Prostate gland (tissue), 2 donors: ENCODE data around the gene NKX2-1. TPM values are rescaled to one million over a fixed set of nuclear protein-coding genes. Genes with fewer than 3 reads are reported as not detected.

Experiments
- DNase-seq: peaks from one replicate; pipeline ENCODE4 v3.0.0-alpha.2; 2019; ENCODE audit warnings: low spot score
- H3K27ac ChIP-seq, 2 donors: fragments of 200-600 bp; sonication (generic); 2 replicates each; pipeline ENCODE4 v1.5.1; 2017 to 2019
- H3K27me3 ChIP-seq: fragments of 200-600 bp; sonication (generic); replicated peaks from 2 replicates; pipeline ENCODE4 v1.5.1; 2019; ENCODE audit not compliant: insufficient read depth
- H3K36me3 ChIP-seq, 2 donors: fragments of 200-600 bp; sonication (generic); 1 replicate in 1 of 2; 2 replicates in 1 of 2; pipeline versions ENCODE4 v1.5.1 to v1.8.1; 2017 to 2019
- H3K4me1 ChIP-seq: fragments of 200-600 bp; sonication (generic); replicated peaks from 2 replicates; pipeline ENCODE4 v1.5.1; 2019
- H3K4me3 ChIP-seq, 2 donors: fragments of 200-600 bp; sonication (generic); 2 replicates each; pipeline ENCODE4 v1.5.1; 2017 to 2019
- H3K9me3 ChIP-seq: fragments of 200-600 bp; sonication (generic); 2 replicates; pipeline ENCODE4 v1.5.1; 2017
- CTCF ChIP-seq, 4 experiments: fragments of 200-600 bp in 2 of 4; fragments of 450-650 bp in 2 of 4; sonication (generic) in 2 of 4; IDR thresholded peaks; 1 replicate in 3 of 4; 2 replicates in 1 of 4; pipeline ENCODE4 v1.5.1; 2016 to 2019; ENCODE audit warnings: antibody characterized with exemption in 4 of 4, mild to moderate bottlenecking in 2 of 4, moderate library complexity in 2 of 4
- POLR2A ChIP-seq: fragments of 450-650 bp; IDR thresholded peaks from one replicate; pipeline ENCODE4 v1.6.1; 2016; ENCODE audit warnings: antibody characterized with exemption, mild to moderate bottlenecking
- POLR2AphosphoS5 ChIP-seq: sonication (generic); formaldehyde crosslinking; IDR thresholded peaks from one replicate; pipeline ENCODE4 v1.6.1; 2017; ENCODE audit warnings: antibody characterized with exemption
- WGBS: methylation state at CpG from one replicate; pipeline ENCODE4 v1.1.5; 2018; 5-methylcytosine and 5-hydroxymethylcytosine counted together
- intact Hi-C: fragments of 100-400 bp; cut with DNase I; formaldehyde crosslinking; loops from one replicate; pipeline ENCODE4 v1.14.2; 2022
- total RNA-seq, 2 donors: library from RNA; depleted of rRNA; stranded (reverse); fragments of >200 nt; gene quantifications; one replicate each; pipeline ENCODE4 v1.1.0, GENCODE V29; 2016

NKX2-1 gene
- total RNA-seq, 2 donors from 2014 or later, result not detected

DNA sequence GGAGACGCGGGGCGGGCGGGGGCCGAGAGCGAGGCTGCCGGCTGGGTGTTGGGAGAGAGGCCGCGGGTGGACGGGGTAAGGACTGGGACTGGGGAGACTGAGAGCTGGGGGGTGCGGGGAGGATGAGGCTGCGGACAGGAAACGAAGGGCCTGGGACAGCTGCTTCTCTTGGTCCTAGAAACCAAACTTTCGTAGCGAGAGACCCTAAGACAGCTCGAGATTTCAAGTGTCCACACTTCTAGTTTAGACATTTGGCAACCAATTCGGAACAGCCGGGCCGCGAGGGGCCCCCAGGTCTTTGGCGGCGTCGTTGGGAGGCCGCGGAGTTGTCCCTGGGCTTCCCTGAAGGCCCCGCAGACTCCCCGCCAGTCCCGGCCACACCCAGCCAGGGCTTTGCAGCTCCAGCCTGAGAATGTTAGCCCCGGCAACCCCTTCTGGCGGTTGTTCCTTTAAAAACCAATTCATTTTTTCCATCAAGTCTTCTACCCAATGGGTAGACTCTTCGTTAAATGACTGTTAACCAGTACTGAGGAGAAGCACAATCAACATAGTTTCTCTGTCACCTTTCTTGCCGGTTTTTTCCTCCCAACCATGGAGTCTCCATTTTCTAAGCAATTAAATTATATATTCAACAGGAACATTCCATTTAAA lies 11.5 kb downstream of the NKX2-1 start:
- 5% methylated on average over 29 of the region's 32 CpGs for WGBS
- H3K27ac ChIP-seq, result no peak overlapping the region
- no peak overlapping the region for H3K4me3 ChIP-seq
- no peak for DNase-seq
- H3K4me1 ChIP-seq, result no peaks in the 10 kb centered on the region
- TF ChIP-seq POLR2AphosphoS5 (no peak), POLR2A (no peak), CTCF (IDR thresholded peaks at IDR 0.05) (no peak)
- intact Hi-C loops, result no loop called here
- no peaks in the 10 kb centered on the region for H3K9me3 ChIP-seq
- no peaks in the 10 kb centered on the region for H3K36me3 ChIP-seq
- H3K27me3 ChIP-seq, result peaks cover 81% of the 10 kb centered on the region

GRCh38 chr14:36507847-36508417 lies 12.1 kb downstream of the NKX2-1 start:
- H3K4me3 ChIP-seq, result no peak overlapping the region
- no peaks in the 10 kb centered on the region for H3K9me3 ChIP-seq
- 7% methylated on average over 21 of the region's 28 CpGs for WGBS
- peaks cover 76% of the 10 kb centered on the region for H3K27me3 ChIP-seq
- H3K27ac ChIP-seq, result no peak overlapping the region
- no peaks in the 10 kb centered on the region for H3K36me3 ChIP-seq
- no peaks in the 10 kb centered on the region for H3K4me1 ChIP-seq
- intact Hi-C loops, result no loop called here
- no peak for DNase-seq
- TF ChIP-seq CTCF (IDR thresholded peaks at IDR 0.05) (no peak), POLR2A (no peak), POLR2AphosphoS5 (no peak)

- Histone ChIP-seq H3K27ac (no peak overlapping the region), H3K27me3 (peaks cover 70% of the 10 kb centered on the region), H3K4me1 (no peaks in the 10 kb centered on the region), H3K36me3 (no peaks in the 10 kb centered on the region), H3K4me3 (no peak overlapping the region), H3K9me3 (no peaks in the 10 kb centered on the region)
- TF ChIP-seq POLR2A (no peak), CTCF (IDR thresholded peaks at IDR 0.05) (no peak), POLR2AphosphoS5 (no peak)
- intact Hi-C loops, result no loop called here
- DNase-seq, result no peak
- WGBS, result 10% methylated on average over 10 of the region's 10 CpGs
Observed at GRCh38 chr14:36506732-36507614, 13.1 kb downstream of the NKX2-1 start.

GRCh38 chr14:36505892-36506731 lies 13.9 kb downstream of the NKX2-1 start:
- H3K9me3 ChIP-seq, result no peaks in the 10 kb centered on the region
- no peak for DNase-seq
- WGBS, result 4% methylated on average over 18 of the region's 35 CpGs
- H3K4me3 ChIP-seq, result no peak overlapping the region
- no peaks in the 10 kb centered on the region for H3K4me1 ChIP-seq
- intact Hi-C loops, result no loop called here
- H3K27ac ChIP-seq, result no peak overlapping the region
- no peaks in the 10 kb centered on the region for H3K36me3 ChIP-seq
- no peak for TF ChIP-seq POLR2A
- no peak for TF ChIP-seq POLR2AphosphoS5
- TF ChIP-seq CTCF (IDR thresholded peaks at IDR 0.05), result no peak
- H3K27me3 ChIP-seq, result peaks cover 67% of the 10 kb centered on the region
